Prostate gland (tissue), 2 donors: ENCODE results near the gene CKAP5. TPM values are rescaled to one million over a fixed set of nuclear protein-coding genes. Genes with fewer than 3 reads are reported as not detected.

Experiments
- DNase-seq: peaks from one replicate; pipeline ENCODE4 v3.0.0-alpha.2; 2019; ENCODE audit warnings: low spot score
- H3K27ac ChIP-seq, 2 donors: fragments of 200-600 bp; sonication (generic); 2 replicates each; pipeline ENCODE4 v1.5.1; 2017 to 2019
- H3K27me3 ChIP-seq: fragments of 200-600 bp; sonication (generic); replicated peaks from 2 replicates; pipeline ENCODE4 v1.5.1; 2019; ENCODE audit not compliant: insufficient read depth
- H3K36me3 ChIP-seq, 2 donors: fragments of 200-600 bp; sonication (generic); 1 replicate in 1 of 2; 2 replicates in 1 of 2; pipeline versions ENCODE4 v1.5.1 to v1.8.1; 2017 to 2019
- H3K4me1 ChIP-seq: fragments of 200-600 bp; sonication (generic); replicated peaks from 2 replicates; pipeline ENCODE4 v1.5.1; 2019
- H3K4me3 ChIP-seq, 2 donors: fragments of 200-600 bp; sonication (generic); 2 replicates each; pipeline ENCODE4 v1.5.1; 2017 to 2019
- H3K9me3 ChIP-seq: fragments of 200-600 bp; sonication (generic); 2 replicates; pipeline ENCODE4 v1.5.1; 2017
- POLR2A ChIP-seq: fragments of 450-650 bp; IDR thresholded peaks from one replicate; pipeline ENCODE4 v1.6.1; 2016; ENCODE audit warnings: antibody characterized with exemption, mild to moderate bottlenecking
- POLR2AphosphoS5 ChIP-seq: sonication (generic); formaldehyde crosslinking; IDR thresholded peaks from one replicate; pipeline ENCODE4 v1.6.1; 2017; ENCODE audit warnings: antibody characterized with exemption
- WGBS: methylation state at CpG from one replicate; pipeline ENCODE4 v1.1.5; 2018; 5-methylcytosine and 5-hydroxymethylcytosine counted together
- intact Hi-C: fragments of 100-400 bp; cut with DNase I; formaldehyde crosslinking; loops from one replicate; pipeline ENCODE4 v1.14.2; 2022
- total RNA-seq, 2 donors: library from RNA; depleted of rRNA; stranded (reverse); fragments of >200 nt; gene quantifications; one replicate each; pipeline ENCODE4 v1.1.0, GENCODE V29; 2016
- TF ChIP-seq, protein P1 (sequence below), 4 experiments: fragments of 200-600 bp in 2 of 4; fragments of 450-650 bp in 2 of 4; sonication (generic) in 2 of 4; IDR thresholded peaks; 1 replicate in 3 of 4; 2 replicates in 1 of 4; pipeline ENCODE4 v1.5.1; 2016 to 2019; ENCODE audit warnings: antibody characterized with exemption in 4 of 4, mild to moderate bottlenecking in 2 of 4, moderate library complexity in 2 of 4

The CKAP5 gene
- total RNA-seq, 2 donors from 2014 or later, result 31.6 to 58.8 TPM

- Histone ChIP-seq H3K4me1 (no peaks in the 10 kb centered on the region), H3K27me3 (no peaks in the 10 kb centered on the region), H3K36me3 (no peaks in the 10 kb centered on the region), H3K27ac (no peak overlapping the region), H3K9me3 (no peaks in the 10 kb centered on the region), H3K4me3 (no peak overlapping the region)
- TF ChIP-seq, protein P1, sequence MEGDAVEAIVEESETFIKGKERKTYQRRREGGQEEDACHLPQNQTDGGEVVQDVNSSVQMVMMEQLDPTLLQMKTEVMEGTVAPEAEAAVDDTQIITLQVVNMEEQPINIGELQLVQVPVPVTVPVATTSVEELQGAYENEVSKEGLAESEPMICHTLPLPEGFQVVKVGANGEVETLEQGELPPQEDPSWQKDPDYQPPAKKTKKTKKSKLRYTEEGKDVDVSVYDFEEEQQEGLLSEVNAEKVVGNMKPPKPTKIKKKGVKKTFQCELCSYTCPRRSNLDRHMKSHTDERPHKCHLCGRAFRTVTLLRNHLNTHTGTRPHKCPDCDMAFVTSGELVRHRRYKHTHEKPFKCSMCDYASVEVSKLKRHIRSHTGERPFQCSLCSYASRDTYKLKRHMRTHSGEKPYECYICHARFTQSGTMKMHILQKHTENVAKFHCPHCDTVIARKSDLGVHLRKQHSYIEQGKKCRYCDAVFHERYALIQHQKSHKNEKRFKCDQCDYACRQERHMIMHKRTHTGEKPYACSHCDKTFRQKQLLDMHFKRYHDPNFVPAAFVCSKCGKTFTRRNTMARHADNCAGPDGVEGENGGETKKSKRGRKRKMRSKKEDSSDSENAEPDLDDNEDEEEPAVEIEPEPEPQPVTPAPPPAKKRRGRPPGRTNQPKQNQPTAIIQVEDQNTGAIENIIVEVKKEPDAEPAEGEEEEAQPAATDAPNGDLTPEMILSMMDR (IDR thresholded peaks at IDR 0.05), result no peak
- intact Hi-C loops, result no loop called here
- DNase-seq, result no peak
These were observed 9.2 kb downstream of the CKAP5 start for GRCh38 chr11:46836870-46837269.

DNA sequence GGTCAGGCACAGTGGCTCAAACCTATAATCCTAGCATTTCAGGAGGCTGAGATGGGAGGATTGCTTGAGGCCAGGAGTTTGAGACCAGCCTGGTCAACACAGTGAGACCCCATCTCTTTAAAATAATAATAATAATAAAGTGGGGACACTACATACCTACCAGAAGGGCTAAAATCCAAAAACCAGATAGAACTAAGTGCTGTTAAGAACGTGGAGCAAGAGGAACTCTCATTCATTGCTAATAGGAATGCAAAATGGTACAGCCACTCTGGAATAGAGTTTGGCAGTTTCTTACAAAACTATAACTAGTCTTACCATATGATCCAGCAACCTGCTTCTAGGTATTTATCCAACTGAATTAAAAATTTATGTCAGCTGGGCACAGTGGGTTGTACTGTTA, 9.6 kb downstream of the CKAP5 start:
- TF ChIP-seq POLR2A (no peak), POLR2AphosphoS5 (no peak)
- TF ChIP-seq, protein P1 (IDR thresholded peaks at IDR 0.05), result no peak
- WGBS, result 100% methylated on average over 1 of the region's 1 CpG
- no peaks in the 10 kb centered on the region for H3K27me3 ChIP-seq

DNA sequence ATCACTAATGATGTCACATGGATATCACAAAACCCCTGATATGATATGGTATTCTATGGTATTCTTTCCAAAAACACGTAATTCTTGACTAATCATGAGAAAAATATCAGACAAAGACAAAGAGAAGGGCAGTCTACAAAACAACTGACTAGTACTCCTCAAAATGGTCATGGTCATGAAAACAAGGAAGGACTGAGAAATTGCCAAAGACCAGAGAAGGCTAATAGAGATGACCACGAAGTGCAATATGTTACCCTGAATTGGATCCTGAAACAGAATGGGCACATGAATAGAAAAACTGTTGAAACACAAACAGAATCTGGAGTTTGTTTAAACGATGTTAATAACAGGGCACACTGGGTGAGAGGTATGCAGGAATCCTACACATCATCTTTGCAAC, 10.2 kb downstream of the CKAP5 start:
- no peak overlapping the region for H3K27ac ChIP-seq
- H3K36me3 ChIP-seq, result no peaks in the 10 kb centered on the region
- no peak for DNase-seq
- H3K4me3 ChIP-seq, result no peak overlapping the region
- TF ChIP-seq POLR2A, result no peak
- TF ChIP-seq, protein P1 (IDR thresholded peaks at IDR 0.05), result no peak
- no peak for TF ChIP-seq POLR2AphosphoS5
- H3K27me3 ChIP-seq, result no peaks in the 10 kb centered on the region
- H3K9me3 ChIP-seq, result no peaks in the 10 kb centered on the region
- no peaks in the 10 kb centered on the region for H3K4me1 ChIP-seq
- WGBS, result 63% methylated on average over 3 of the region's 3 CpGs
- intact Hi-C loops, result no loop called here

More for the DNA sequence above, 9.6 kb downstream of the CKAP5 start:
- no peaks in the 10 kb centered on the region for H3K4me1 ChIP-seq
- no peaks in the 10 kb centered on the region for H3K9me3 ChIP-seq
- no peak overlapping the region for H3K4me3 ChIP-seq
- DNase-seq, result no peak
- no peak overlapping the region for H3K27ac ChIP-seq
- no peaks in the 10 kb centered on the region for H3K36me3 ChIP-seq
- intact Hi-C loops, result no loop called here

DNA sequence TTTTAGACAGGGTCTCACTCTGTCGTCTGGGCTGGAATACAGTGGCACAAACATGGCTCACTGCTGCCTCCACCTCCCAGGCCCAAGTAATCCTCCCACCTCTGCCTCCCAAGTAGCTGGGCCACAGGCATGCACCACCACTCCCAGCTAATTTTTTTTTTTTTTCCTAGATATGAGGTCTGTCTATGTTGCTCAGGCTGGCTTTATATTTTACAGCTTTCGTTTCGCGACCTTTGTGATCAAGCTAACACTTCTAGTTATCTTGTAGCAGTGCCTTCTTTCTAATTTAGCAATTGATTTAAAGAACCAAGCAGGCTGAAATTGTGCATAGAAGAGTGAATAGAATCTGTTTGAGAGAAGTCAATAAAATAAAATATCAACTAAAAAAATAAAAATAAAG, 11.3 kb downstream of the CKAP5 start:
- 88% methylated on average over 4 of the region's 4 CpGs for WGBS
- no peak overlapping the region for H3K4me3 ChIP-seq
- H3K4me1 ChIP-seq, result no peaks in the 10 kb centered on the region
- TF ChIP-seq POLR2AphosphoS5 (no peak), POLR2A (no peak)
- TF ChIP-seq, protein P1 (IDR thresholded peaks at IDR 0.05), result no peak
- intact Hi-C loops, result no loop called here
- H3K27ac ChIP-seq, result no peak overlapping the region
- H3K36me3 ChIP-seq, result no peaks in the 10 kb centered on the region
- H3K27me3 ChIP-seq, result no peaks in the 10 kb centered on the region
- no peak for DNase-seq
- H3K9me3 ChIP-seq, result no peaks in the 10 kb centered on the region

DNA sequence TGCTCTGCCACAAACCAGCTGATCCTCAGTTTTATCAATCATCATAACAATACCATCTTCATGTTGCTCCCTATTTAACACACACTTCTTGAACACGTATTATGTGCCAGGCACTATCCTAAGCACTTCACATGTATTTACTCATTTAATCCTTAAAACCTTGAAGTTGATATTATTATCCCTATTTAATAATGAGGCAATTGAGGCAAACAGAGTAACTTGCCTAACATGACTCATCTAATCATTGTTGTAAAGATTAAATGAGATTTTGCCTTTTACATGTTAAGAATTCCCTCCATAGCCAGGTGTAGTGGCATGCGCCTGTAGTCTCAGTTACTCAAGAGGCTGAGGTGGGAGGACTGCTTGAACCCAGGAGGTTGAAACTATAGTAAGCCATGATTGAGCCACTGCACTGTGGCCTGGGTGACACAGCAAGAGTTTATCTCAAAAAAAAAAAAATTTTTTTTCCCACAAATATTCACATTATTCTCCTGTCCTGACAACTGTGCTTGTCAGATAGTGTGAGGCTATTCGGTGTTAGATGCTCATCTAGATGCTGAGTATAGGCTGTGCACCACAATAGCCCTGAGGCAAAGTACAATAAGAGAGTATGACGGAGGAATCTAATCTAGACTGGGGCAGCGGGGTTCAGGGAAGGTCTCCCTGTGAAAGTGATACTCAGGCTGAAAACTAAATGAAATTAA, 13.4 kb downstream of the CKAP5 start:
- Histone ChIP-seq H3K9me3 (no peaks in the 10 kb centered on the region), H3K27me3 (no peaks in the 10 kb centered on the region), H3K27ac (no peak overlapping the region), H3K4me3 (no peak overlapping the region), H3K4me1 (no peaks in the 10 kb centered on the region), H3K36me3 (no peaks in the 10 kb centered on the region)
- TF ChIP-seq, protein P1 (IDR thresholded peaks at IDR 0.05), result no peak
- no peak for TF ChIP-seq POLR2A
- TF ChIP-seq POLR2AphosphoS5, result no peak
- no peak for DNase-seq
- intact Hi-C loops, result no loop called here
- WGBS, result 90% methylated on average over 5 of the region's 5 CpGs
